ENCODE measurements around the gene PERM1.

DNA sequence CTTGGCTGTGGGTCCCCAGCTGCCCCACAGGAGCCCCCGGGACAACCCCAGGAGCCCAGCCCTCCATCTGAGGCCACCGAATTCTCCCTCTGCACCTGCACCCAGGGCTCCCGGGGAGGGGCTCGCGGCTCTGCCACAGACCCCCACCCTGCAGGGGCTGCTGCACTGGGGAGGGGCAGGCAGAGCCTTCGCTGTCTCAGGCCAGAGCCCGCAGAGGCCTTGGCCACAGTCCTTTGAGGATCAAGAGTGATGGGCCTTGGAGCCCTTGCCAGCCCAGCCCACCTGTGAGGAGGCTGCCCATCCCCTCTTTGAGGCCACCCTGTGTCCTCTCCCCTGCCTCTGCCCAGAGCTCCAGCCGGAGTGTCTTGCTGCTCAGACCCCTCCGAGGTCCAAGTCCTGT, 6.5 kb downstream of the PERM1 start:
- TF ChIP-seq, protein P1, sequence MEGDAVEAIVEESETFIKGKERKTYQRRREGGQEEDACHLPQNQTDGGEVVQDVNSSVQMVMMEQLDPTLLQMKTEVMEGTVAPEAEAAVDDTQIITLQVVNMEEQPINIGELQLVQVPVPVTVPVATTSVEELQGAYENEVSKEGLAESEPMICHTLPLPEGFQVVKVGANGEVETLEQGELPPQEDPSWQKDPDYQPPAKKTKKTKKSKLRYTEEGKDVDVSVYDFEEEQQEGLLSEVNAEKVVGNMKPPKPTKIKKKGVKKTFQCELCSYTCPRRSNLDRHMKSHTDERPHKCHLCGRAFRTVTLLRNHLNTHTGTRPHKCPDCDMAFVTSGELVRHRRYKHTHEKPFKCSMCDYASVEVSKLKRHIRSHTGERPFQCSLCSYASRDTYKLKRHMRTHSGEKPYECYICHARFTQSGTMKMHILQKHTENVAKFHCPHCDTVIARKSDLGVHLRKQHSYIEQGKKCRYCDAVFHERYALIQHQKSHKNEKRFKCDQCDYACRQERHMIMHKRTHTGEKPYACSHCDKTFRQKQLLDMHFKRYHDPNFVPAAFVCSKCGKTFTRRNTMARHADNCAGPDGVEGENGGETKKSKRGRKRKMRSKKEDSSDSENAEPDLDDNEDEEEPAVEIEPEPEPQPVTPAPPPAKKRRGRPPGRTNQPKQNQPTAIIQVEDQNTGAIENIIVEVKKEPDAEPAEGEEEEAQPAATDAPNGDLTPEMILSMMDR (optimal IDR thresholded peaks at IDR 0.05 in 1 of 3, IDR thresholded peaks at IDR 0.05 in 1 of 3, conservative IDR thresholded peaks at IDR 0.05 in 1 of 3; ENCODE audit: extremely low read depth in 1 of 3, insufficient read depth in 2 of 3, low read length in 3 of 3), result no peak
- TF ChIP-seq EZH2 (IDR thresholded peaks at IDR 0.05; ENCODE audit: low read length), result no peak

Measured in keratinocyte (primary cell).